ENCODE measurements around the gene SV2B.
"Not testable (repeated sequence)": the region's sequence is repeated elsewhere in the genome, so short reads cannot be mapped to it uniquely, and the experiment has no call there.

The SV2B gene, protein sequence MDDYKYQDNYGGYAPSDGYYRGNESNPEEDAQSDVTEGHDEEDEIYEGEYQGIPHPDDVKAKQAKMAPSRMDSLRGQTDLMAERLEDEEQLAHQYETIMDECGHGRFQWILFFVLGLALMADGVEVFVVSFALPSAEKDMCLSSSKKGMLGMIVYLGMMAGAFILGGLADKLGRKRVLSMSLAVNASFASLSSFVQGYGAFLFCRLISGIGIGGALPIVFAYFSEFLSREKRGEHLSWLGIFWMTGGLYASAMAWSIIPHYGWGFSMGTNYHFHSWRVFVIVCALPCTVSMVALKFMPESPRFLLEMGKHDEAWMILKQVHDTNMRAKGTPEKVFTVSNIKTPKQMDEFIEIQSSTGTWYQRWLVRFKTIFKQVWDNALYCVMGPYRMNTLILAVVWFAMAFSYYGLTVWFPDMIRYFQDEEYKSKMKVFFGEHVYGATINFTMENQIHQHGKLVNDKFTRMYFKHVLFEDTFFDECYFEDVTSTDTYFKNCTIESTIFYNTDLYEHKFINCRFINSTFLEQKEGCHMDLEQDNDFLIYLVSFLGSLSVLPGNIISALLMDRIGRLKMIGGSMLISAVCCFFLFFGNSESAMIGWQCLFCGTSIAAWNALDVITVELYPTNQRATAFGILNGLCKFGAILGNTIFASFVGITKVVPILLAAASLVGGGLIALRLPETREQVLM

DNA sequence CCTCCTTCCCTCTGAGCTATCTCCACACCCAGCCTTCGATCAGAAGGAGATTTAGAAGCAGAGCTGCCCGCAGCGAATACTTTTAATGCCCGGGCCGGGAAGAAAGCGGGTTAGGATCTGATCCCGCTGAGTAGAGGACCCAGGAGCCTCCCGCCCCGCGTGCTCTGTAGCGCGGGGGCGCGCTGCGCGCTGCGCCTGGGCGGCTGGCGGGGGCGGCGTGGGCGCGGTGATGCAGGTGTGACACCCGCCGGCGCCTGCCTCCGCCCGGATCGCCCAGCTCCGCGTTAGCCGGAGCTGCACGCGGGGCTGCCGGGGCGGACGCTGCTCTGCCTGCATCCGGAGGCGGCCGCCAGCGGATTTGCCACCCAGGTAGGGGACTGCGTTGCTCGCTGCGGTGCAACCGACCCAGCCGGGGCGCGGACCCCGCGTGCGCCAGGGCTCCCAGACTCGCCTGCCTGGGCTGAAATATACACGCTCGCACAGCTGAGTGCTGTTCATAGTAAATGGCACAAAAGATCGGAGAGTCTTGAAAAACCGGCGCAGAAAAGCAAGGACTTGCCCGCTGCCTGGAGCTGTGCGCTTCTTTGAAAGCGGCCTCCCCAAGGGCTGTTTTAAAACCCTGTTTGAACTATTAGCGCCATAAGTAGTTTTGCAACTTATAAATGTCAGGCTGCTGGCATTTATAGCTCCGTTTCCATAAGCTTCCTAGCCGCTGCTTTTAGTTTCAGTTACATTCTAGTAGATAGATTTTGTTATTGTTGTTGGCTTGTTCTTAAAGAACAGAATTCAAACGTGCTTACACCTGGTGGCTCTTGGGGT, at the start of gene SV2B:
SV2B (plus strand) TSS at position 263 of the 819 bp plus-strand sequence. CDS start 126,007 bp downstream, outside the sequence.
- DNase-seq: no peak

- no peak for DNase-seq
Observed at GRCh38 chr15:91051248-91051647, 48.8 kb upstream of the SV2B start.

GRCh38 chr15:91054816-91055215, 45.2 kb upstream of the SV2B start:
- DNase-seq: no peak

- peak; percentile 46 to 81 for DNase-seq
Observed at GRCh38 chr15:91055548-91056331, 44.3 kb upstream of the SV2B start.

DNA sequence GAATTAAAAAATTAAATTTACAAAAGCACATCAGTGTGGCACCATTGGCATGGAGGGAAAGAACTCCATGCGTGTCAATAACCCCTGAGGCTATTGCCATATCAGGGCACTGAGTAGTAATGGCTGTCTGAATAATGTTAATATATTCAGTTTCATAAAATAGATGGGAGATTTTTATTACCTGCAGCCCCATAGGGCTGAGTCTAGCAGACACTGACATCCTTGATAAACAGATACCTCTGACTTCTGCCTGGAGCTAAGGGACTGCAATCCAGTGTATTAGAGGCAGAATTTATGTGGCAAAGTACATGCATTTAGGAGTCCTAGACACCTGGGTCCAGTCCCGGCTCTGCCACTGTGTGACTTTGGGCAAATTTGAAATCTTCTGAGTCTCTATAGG, 38.8 kb upstream of the SV2B start:
- DNase-seq: no peak

DNA sequence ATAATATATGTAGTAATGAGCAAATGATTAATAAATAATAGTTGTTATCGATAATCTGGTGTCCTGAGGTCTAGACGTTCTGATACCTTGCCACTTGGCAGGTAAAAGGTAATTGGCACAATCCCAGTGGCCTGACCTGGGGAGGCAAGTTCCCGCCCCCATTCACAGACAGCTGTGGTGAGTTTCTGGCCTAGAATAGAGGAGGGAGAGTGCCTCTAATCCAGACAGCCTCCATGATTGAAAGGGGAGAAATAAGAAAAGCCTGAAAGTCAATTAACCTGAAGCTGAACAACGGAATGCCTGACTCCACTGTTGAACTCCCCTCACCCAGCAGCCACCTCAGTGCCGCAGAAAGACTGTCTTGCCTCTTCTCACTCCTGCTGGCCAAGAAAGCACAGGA, 38.1 kb upstream of the SV2B start:
- no peak for DNase-seq

DNA sequence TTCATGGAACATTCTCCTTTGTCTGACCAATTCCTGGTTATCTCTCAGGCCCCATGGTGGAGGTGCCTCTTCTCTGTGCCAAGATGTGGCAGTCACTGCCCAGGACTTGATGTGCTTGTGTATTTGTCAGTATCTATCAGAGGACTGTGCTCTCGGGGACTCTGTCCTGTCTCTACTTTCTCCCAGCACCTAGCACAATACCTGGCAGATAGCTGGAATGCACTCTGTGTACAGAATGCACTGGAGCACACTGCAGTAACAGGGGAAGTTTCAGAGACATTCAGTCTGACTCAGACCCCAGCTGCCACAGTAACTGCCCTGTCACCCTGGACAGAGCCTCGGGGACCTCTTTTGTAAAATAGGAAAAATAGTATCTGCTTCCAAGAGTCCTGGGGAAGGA, 34.6 kb upstream of the SV2B start:
- no peak for DNase-seq

DNA sequence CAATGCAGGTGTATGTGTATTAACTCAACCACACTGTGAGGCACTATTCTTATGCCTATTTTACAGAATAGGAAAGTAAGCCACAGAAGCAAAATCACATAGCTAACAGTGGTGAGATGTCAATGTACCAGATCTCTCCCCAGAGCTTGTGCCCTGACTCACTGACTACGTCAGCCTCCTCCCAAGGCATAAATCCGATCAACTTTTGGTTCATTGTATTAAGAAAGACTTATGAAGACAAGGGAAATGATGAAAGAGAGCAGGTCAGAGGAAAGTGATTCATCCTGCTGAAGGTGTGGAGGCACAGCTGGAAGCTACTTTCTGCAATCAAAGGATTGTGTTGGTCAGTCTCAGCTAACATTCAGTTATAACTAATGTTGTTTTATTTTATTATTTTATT, 33.0 kb upstream of the SV2B start:
- no peak for DNase-seq

GRCh38 chr15:91068436-91068835, 31.6 kb upstream of the SV2B start:
- no peak for DNase-seq

- DNase-seq: no peak
Observed at GRCh38 chr15:91068966-91069365, 31.1 kb upstream of the SV2B start.

- DNase-seq: no peak
Observed at GRCh38 chr15:91070872-91071271, 29.2 kb upstream of the SV2B start.

GRCh38 chr15:91072161-91072560, 27.9 kb upstream of the SV2B start:
- no peak for DNase-seq

GRCh38 chr15:91073077-91073476, 27.0 kb upstream of the SV2B start:
- no peak for DNase-seq

- DNase-seq: no peak
Observed at GRCh38 chr15:91073768-91074167, 26.3 kb upstream of the SV2B start.

DNA sequence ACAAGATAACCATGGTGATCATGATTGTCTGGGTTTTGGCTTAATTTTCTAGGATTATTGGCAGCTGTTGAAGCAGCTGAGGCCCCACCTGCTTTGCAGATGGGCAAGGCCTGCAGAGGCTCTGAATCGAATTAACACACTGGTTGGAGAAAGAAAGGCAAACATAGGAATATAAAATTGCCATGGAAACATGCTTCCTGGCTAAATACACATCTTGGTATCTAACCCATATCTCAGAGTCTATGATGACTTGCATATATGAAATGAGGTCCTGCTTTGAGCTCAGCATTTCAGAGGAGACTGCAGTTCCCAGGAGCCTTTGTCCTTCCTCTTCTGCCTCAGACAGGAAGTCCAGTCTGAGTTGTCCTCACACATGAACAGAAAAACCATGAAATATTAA, 24.3 kb upstream of the SV2B start:
- DNase-seq: no peak

DNA sequence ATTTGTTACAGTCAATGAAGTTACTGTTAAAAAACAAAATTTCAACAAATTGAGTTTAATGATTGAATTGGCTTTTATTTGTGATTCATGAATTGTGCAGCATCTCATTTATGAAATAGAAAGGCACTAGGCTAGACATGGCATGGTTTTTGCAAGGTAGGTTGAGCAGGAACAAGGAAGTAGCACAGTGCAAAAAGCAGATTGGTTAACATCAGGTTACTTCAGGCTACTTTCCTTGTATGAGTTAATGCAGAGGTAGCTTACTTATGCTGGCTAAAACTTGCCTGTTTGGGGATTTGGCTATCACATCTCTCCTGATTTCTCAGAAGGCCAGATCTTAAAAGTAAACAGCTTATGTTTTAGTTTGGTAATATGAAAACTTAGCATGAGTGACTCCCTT, 23.0 kb upstream of the SV2B start:
- no peak for DNase-seq

DNA sequence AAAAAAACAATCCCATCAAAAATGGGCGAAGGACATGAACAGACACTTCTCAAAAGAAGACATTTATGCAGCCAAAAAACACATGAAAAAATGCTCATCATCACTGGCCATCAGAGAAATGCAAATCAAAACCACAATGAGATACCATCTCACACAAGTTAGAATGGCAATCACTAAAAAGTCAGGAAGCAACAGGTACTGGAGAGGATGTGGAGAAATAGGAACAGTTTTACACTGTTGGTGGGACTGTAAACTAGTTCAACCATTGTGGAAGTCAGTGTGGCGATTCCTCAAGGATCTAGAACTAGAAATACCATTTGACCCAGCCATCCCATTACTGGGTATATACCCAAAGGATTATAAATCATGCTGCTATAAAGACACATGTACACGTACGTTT, 6.2 kb upstream of the SV2B start:
- DNase-seq: not testable (repeated sequence)

DNA sequence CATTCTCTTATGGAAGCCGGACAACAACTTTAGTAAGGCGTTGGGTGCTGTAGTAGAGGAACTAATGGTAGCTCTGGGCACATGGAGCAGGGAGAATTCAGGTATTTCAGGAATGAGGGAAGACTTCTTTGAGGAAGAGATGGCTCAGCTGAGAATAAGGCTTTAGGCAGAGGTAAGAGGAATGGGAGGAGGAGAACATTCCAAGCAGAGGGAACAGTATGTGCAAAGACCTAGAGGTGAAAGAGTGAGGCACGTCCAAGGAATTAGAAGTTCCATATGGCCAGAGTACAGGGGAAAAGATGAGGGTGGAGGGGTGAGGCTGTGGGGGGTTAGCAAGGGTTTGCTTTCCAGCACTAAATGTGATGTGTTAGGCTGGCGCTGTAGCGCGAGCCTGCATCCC, 1.6 kb upstream of the SV2B start:
- no peak for DNase-seq

GRCh38 chr15:91099616-91099994, 452 bp upstream of the SV2B start:
- DNase-seq: no peak

GRCh38 chr15:91100814-91101607, 954 bp downstream of the SV2B start:
- no peak for DNase-seq

GRCh38 chr15:91101608-91101920, 1.5 kb downstream of the SV2B start:
- no peak for DNase-seq
